Prostate gland (tissue), 2 donors: ENCODE measurements around the gene SSPN. TPM values are rescaled to one million over a fixed set of nuclear protein-coding genes. Genes with fewer than 3 reads are reported as not detected.

Source experiments
- DNase-seq: peaks from one replicate; pipeline ENCODE4 v3.0.0-alpha.2; 2019; ENCODE audit warnings: low spot score
- H3K27ac ChIP-seq, 2 donors: fragments of 200-600 bp; sonication (generic); 2 replicates each; pipeline ENCODE4 v1.5.1; 2017 to 2019
- H3K27me3 ChIP-seq: fragments of 200-600 bp; sonication (generic); replicated peaks from 2 replicates; pipeline ENCODE4 v1.5.1; 2019; ENCODE audit not compliant: insufficient read depth
- H3K36me3 ChIP-seq, 2 donors: fragments of 200-600 bp; sonication (generic); 1 replicate in 1 of 2; 2 replicates in 1 of 2; pipeline versions ENCODE4 v1.5.1 to v1.8.1; 2017 to 2019
- H3K4me1 ChIP-seq: fragments of 200-600 bp; sonication (generic); replicated peaks from 2 replicates; pipeline ENCODE4 v1.5.1; 2019
- H3K4me3 ChIP-seq, 2 donors: fragments of 200-600 bp; sonication (generic); 2 replicates each; pipeline ENCODE4 v1.5.1; 2017 to 2019
- H3K9me3 ChIP-seq: fragments of 200-600 bp; sonication (generic); 2 replicates; pipeline ENCODE4 v1.5.1; 2017
- POLR2A ChIP-seq: fragments of 450-650 bp; IDR thresholded peaks from one replicate; pipeline ENCODE4 v1.6.1; 2016; ENCODE audit warnings: antibody characterized with exemption, mild to moderate bottlenecking
- POLR2AphosphoS5 ChIP-seq: sonication (generic); formaldehyde crosslinking; IDR thresholded peaks from one replicate; pipeline ENCODE4 v1.6.1; 2017; ENCODE audit warnings: antibody characterized with exemption
- WGBS: methylation state at CpG from one replicate; pipeline ENCODE4 v1.1.5; 2018; 5-methylcytosine and 5-hydroxymethylcytosine counted together
- intact Hi-C: fragments of 100-400 bp; cut with DNase I; formaldehyde crosslinking; loops from one replicate; pipeline ENCODE4 v1.14.2; 2022
- total RNA-seq, 2 donors: library from RNA; depleted of rRNA; stranded (reverse); fragments of >200 nt; gene quantifications; one replicate each; pipeline ENCODE4 v1.1.0, GENCODE V29; 2016
- TF ChIP-seq, protein P1 (sequence below), 4 experiments: fragments of 200-600 bp in 2 of 4; fragments of 450-650 bp in 2 of 4; sonication (generic) in 2 of 4; IDR thresholded peaks; 1 replicate in 3 of 4; 2 replicates in 1 of 4; pipeline ENCODE4 v1.5.1; 2016 to 2019; ENCODE audit warnings: antibody characterized with exemption in 4 of 4, mild to moderate bottlenecking in 2 of 4, moderate library complexity in 2 of 4

The SSPN gene
- total RNA-seq, 2 donors from 2014 or later = 17.0 to 29.5 TPM

DNA sequence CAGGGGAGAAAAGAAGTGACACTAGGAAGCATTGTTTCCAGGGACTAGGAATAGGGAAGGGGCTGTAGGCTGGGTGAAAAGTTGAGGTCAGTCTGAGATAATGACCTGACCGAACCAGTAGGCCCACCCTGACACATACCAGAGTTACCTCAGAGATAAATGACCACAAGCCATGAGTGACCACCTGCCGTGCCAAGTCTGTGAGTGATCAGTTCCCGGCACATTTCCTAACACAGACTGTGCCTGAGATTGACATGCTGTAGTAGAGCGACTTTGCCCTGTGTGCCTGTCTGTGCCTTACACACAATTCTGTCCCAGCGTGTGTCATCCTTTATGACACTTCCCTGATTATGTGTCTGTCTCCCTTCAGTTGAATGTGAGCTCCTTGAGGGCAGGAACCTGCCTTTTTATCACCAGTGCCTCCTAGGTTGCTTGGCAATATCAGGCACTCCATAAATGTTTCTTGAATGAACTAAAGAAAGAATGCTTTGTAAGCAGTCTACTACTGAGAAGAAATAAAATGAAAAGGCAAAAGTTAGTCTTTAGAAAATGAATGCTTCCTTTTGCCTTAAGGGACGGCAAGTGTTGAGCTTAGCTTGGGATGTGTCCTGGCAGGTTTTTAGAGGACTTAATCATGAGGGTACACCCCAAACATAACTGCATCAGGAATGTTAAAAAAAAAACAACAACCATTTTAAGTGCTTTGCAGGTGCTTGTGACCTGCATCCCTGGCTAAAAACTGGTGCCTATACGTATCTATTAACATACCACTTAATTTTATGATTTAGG is 9.6 kb upstream of the SSPN start:
- H3K4me1 ChIP-seq = no peaks in the 10 kb centered on the region
- TF ChIP-seq, protein P1, sequence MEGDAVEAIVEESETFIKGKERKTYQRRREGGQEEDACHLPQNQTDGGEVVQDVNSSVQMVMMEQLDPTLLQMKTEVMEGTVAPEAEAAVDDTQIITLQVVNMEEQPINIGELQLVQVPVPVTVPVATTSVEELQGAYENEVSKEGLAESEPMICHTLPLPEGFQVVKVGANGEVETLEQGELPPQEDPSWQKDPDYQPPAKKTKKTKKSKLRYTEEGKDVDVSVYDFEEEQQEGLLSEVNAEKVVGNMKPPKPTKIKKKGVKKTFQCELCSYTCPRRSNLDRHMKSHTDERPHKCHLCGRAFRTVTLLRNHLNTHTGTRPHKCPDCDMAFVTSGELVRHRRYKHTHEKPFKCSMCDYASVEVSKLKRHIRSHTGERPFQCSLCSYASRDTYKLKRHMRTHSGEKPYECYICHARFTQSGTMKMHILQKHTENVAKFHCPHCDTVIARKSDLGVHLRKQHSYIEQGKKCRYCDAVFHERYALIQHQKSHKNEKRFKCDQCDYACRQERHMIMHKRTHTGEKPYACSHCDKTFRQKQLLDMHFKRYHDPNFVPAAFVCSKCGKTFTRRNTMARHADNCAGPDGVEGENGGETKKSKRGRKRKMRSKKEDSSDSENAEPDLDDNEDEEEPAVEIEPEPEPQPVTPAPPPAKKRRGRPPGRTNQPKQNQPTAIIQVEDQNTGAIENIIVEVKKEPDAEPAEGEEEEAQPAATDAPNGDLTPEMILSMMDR (IDR thresholded peaks at IDR 0.05) = no peak
- TF ChIP-seq POLR2AphosphoS5 (no peak), POLR2A (no peak)
- H3K4me3 ChIP-seq = no peak overlapping the region
- no peaks in the 10 kb centered on the region for H3K27me3 ChIP-seq
- no peak for DNase-seq
- no peaks in the 10 kb centered on the region for H3K36me3 ChIP-seq
- 72% methylated on average over 7 of the region's 7 CpGs for WGBS
- H3K27ac ChIP-seq = no peak overlapping the region
- intact Hi-C loops = no loop called here
- no peaks in the 10 kb centered on the region for H3K9me3 ChIP-seq

DNA sequence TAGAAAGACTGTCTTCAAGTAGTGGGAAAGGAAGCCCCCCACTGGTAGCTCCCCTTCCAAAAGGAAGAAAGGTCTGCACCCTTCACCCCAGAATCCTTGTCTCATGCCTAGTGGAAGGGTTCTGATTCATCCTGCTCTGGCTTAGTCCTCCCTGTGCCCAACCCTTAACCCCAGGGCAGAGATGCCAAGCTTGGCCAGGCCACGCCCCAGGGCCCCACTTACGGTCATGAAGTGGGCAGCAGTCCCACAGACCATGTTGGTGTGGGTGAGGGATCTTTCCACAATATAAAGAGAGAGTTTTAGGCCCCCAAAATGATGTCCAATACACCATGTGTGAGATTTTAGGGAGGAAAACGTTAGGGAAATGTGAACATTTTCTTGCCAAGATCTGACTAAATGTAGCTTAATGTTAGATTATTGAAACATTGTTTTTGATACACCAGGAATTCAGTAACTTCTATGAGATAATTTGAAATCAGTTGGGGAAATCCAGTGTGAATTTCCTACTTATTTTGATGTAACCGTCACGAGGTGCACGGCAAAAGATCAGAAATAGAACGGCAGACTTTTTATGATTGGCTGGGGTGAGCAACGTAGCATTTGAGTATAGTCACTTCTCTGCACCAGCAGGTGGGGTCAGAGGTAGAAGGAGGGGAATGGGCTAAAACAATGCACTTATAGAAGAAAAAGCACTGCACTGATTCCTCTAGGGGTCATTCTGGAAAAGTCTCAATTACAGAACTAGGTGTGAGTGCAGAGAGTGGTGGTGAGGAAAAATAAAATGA is 8.2 kb upstream of the SSPN start:
- H3K27ac ChIP-seq = no peak overlapping the region
- no peaks in the 10 kb centered on the region for H3K9me3 ChIP-seq
- TF ChIP-seq POLR2A = no peak
- TF ChIP-seq POLR2AphosphoS5 = no peak
- TF ChIP-seq, protein P1 (IDR thresholded peaks at IDR 0.05) = no peak
- DNase-seq = no peak
- 73% methylated on average over 8 of the region's 8 CpGs for WGBS
- intact Hi-C loops = no loop called here
- no peak overlapping the region for H3K4me3 ChIP-seq
- no peaks in the 10 kb centered on the region for H3K4me1 ChIP-seq
- no peaks in the 10 kb centered on the region for H3K36me3 ChIP-seq
- H3K27me3 ChIP-seq = no peaks in the 10 kb centered on the region

DNA sequence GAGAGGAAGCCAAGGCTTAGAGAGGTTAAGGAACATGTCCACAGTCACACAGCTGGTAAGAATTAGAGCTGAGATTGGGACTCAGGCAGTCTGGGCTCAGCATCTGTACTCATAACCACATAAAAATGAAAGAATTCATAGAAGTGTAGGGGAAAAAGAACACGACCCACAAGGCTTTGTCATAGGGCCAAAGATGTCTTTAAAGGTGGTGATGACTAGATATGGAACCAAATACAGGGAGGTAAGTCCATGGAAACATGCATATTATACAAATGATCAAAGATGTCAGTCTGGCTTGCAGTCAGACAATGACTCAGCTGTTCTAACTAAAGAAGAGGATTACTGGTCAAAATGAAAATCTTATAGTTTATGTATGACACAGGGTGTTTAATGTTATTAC is 7.2 kb upstream of the SSPN start:
- H3K4me3 ChIP-seq = no peak overlapping the region
- H3K27me3 ChIP-seq = no peaks in the 10 kb centered on the region
- TF ChIP-seq, protein P1 (IDR thresholded peaks at IDR 0.05) = no peak
- intact Hi-C loops = no loop called here
- no peaks in the 10 kb centered on the region for H3K36me3 ChIP-seq
- no peak for DNase-seq
- no peak overlapping the region for H3K27ac ChIP-seq
- no peaks in the 10 kb centered on the region for H3K9me3 ChIP-seq
- H3K4me1 ChIP-seq = no peaks in the 10 kb centered on the region
- WGBS = 19% methylated on average over 1 of the region's 1 CpG

DNA sequence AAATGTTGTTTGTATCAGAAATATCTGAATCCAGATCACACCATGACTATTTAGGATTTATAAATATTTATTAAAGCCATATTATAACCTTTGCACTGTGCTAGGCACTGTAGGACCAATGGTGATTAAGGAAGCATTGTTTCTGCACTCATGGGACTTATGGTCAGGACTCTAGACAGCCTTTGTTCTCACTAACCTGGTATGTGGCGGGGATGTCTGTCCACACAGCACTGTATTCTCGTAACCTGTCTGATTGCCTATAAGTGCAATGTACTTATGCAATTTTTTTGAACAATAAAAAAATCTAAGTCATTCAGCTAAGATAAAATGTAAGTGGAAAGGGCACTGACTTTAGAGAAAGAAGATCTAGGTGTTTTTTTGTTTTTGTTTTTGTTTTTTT is 6.7 kb upstream of the SSPN start:
- DNase-seq = no peak
- Histone ChIP-seq H3K36me3 (no peaks in the 10 kb centered on the region), H3K9me3 (no peaks in the 10 kb centered on the region), H3K4me1 (no peaks in the 10 kb centered on the region), H3K4me3 (no peak overlapping the region), H3K27me3 (no peaks in the 10 kb centered on the region), H3K27ac (no peak overlapping the region)
- TF ChIP-seq POLR2AphosphoS5 (no peak), POLR2A (no peak)
- TF ChIP-seq, protein P1 (IDR thresholded peaks at IDR 0.05) = no peak
- intact Hi-C loops = no loop called here
- WGBS = 98% methylated on average over 2 of the region's 2 CpGs
